GM12878 (cell line): ENCODE data around the gene ABRACL. TPM values are rescaled to one million over a fixed set of nuclear protein-coding genes. Genes with fewer than 3 reads are reported as not detected.

Experiments used
- ATAC-seq: fragments of 200-7000 bp; cut with Tn5 transposase; 3 replicates; pipeline ENCODE4 v1.9.1; 2020; ENCODE audit warnings: mild to moderate bottlenecking, moderate library complexity
- BruUV-seq: library from RNA; stranded (reverse); fragments of 400-500 nt; replicated peaks from 2 replicates; lab custom pipeline; 2021; lab: Mats Ljungman, UMichigan
- CTCF ChIA-PET: fragments of 300-600 bp; sonication (Branson Sonifier 250); formaldehyde crosslinking; extraction: SDS; loops from one replicate; lab custom pipeline; 2021; ENCODE audit warnings: inconsistent platforms; lab: Yijun Ruan, JAX
- POLR2A ChIA-PET: fragments of 350-600 bp; formaldehyde crosslinking; extraction: SDS; loops from one replicate; lab custom pipeline; 2021; ENCODE audit warnings: inconsistent platforms; lab: Charles Lee
- RAD21 ChIA-PET: fragments of 300-600 bp; sonication (Branson Sonifier 250); formaldehyde crosslinking; loops from one replicate; lab custom pipeline; 2023; ENCODE audit warnings: antibody characterized with exemption; ENCODE audit not compliant: unreplicated experiment; lab: Charles Lee
- SMC1A ChIA-PET: fragments of 300-600 bp; sonication (Branson Sonifier 250); formaldehyde crosslinking; loops from one replicate; lab custom pipeline; 2023; ENCODE audit not compliant: unreplicated experiment, uncharacterized antibody; lab: Charles Lee
- DNase-seq: peaks from one replicate; pipeline ENCODE4 v3.0.0-alpha.2; 2011; ENCODE audit warnings: low read depth, low spot score
- FAIRE-seq: peaks from 3 replicates; lab custom pipeline; 2011; peaks lifted over from hg19 to GRCh38; lab: Jason Lieb, UNC
- H2AFZ ChIP-seq: 2 replicates; pipeline ENCODE4 v1.6.0; 2011; ENCODE audit warnings: low read depth, low read length, control low read depth; ENCODE audit not compliant: control insufficient read depth
- H3K27ac ChIP-seq: 2 replicates; pipeline ENCODE4 v1.5.1; 2011; ENCODE audit warnings: control low read depth; ENCODE audit not compliant: control insufficient read depth, insufficient read depth
- H3K27me3 ChIP-seq, 2 experiments: replicated peaks in 1 of 2; 2 replicates each; pipeline versions ENCODE4 v1.6.0 to v1.6.1; 2011; ENCODE audit warnings: low read length in 1 of 2; ENCODE audit not compliant: control insufficient read depth in 2 of 2, insufficient read depth in 2 of 2
- H3K36me3 ChIP-seq, 2 experiments: 2 replicates each; pipeline ENCODE4 v1.5.1; 2011; ENCODE audit warnings: low read length in 1 of 2; ENCODE audit not compliant: control insufficient read depth in 2 of 2, insufficient read depth in 2 of 2
- H3K4me1 ChIP-seq: 2 replicates; pipeline ENCODE4 v1.6.1; 2011; ENCODE audit warnings: mild to moderate bottlenecking, low read length, moderate library complexity, mixed read lengths; ENCODE audit not compliant: control insufficient read depth, insufficient read depth
- H3K4me2 ChIP-seq: 2 replicates; pipeline ENCODE4 v1.6.0; 2011; ENCODE audit warnings: control low read depth; ENCODE audit not compliant: control insufficient read depth, insufficient read depth
- H3K4me3 ChIP-seq: fragments of 200-600 bp; sonication (generic); 2 replicates; pipeline ENCODE4 v1.5.1; 2016
- H3K79me2 ChIP-seq: 2 replicates; pipeline ENCODE4 v1.6.0; 2011; ENCODE audit warnings: low read length; ENCODE audit not compliant: control insufficient read depth, insufficient read depth
- H3K9ac ChIP-seq: 2 replicates; pipeline ENCODE4 v1.8.0; 2011; ENCODE audit warnings: low read length, control low read depth, mixed read lengths; ENCODE audit not compliant: control insufficient read depth, insufficient read depth
- H3K9me3 ChIP-seq: replicated peaks from 3 replicates; pipeline ENCODE4 v1.5.1; 2011; ENCODE audit warnings: mild to moderate bottlenecking, low read length; ENCODE audit not compliant: control insufficient read depth, insufficient read depth
- H4K20me1 ChIP-seq: 2 replicates; pipeline ENCODE4 v1.6.0; 2011; ENCODE audit not compliant: control insufficient read depth, insufficient read depth
- NBN ChIP-seq: fragments of 450-650 bp; IDR thresholded peaks from 2 replicates; pipeline ENCODE4 v1.6.1; 2016
- SMAD1 ChIP-seq: fragments of 450-650 bp; IDR thresholded peaks from 2 replicates; pipeline ENCODE4 v1.6.1; 2018; ENCODE audit warnings: mild to moderate bottlenecking, low read depth; ENCODE audit not compliant: partially characterized antibody
- SRF ChIP-seq, 2 experiments: IDR thresholded peaks; 2 replicates each; pipeline ENCODE4 v1.6.1; 2011; ENCODE audit warnings: low read depth in 2 of 2, low read length in 2 of 2, mild to moderate bottlenecking in 1 of 2, moderate library complexity in 1 of 2
- STAT1 ChIP-seq: fragments of 450-650 bp; conservative IDR thresholded peaks from 2 replicates; pipeline ENCODE4 v1.6.1; 2014; ENCODE audit warnings: antibody characterized with exemption, mild to moderate bottlenecking
- ZNF384 ChIP-seq: IDR thresholded peaks from 2 replicates; pipeline ENCODE4 v1.6.1; 2012; ENCODE audit warnings: low read depth, mild to moderate bottlenecking, low read length, improper control_type of control experiment, borderline replicate concordance
- WGBS: methylation state at CpG from one replicate; pipeline ENCODE4 v1.1.6; 2016; ENCODE audit warnings: low lambda C conversion rate; ENCODE audit not compliant: insufficient replicate concordance, insufficient coverage; ENCODE audit errors: missing lambda C conversion rate; 5-methylcytosine and 5-hydroxymethylcytosine counted together
- in situ Hi-C: fragments of 300-500 bp; cut with MboI; formaldehyde crosslinking; loops from 9 replicates; pipeline ENCODE4 v1.14.3; 2018; ENCODE audit warnings: mixed read lengths
- intact Hi-C: fragments of 100-400 bp; cut with micrococcal nuclease; formaldehyde crosslinking; loops from one replicate; pipeline ENCODE4 v1.14.2; 2022; ENCODE audit not compliant: unreplicated experiment
- polyA plus RNA-seq, 11 experiments: library from polyadenylated mRNA; depleted of rRNA in 4 of 11; unstranded in 6 of 11; stranded (reverse) in 5 of 11; fragments of >200 nt; fragmentation: Nextera tagmentation in 4 of 11; fragmentation: Illumina TruSeq in 1 of 11; extraction: Ambion mirVana in 4 of 11; extraction: Trizol in 1 of 11; gene quantifications; 1 replicate in 1 of 11; 2 replicates in 10 of 11; pipeline versions ENCODE4 v1.2.1 to v1.2.3, GENCODE V29; 2011 to 2016; ENCODE audit warnings: inconsistent platforms in 2 of 11, missing spikeins in 2 of 11, low read depth in 1 of 11
- total RNA-seq, 4 experiments: library from RNA; depleted of rRNA in 3 of 4; stranded (reverse); fragments of >200 nt in 3 of 4; fragmentation: Illumina TruSeq in 1 of 4; extraction: Trizol in 1 of 4; gene quantifications; 2 replicates each; pipeline versions ENCODE4 v1.2.1 to v1.2.3, GENCODE V29; 2013 to 2021
- TF ChIP-seq, protein P1 (sequence below): IDR thresholded peaks from 2 replicates; pipeline ENCODE4 v1.6.1; 2012; ENCODE audit warnings: low read depth, low read length, improper control_type of control experiment

ABRACL gene
- total and polyA plus RNA-seq, 10 of the 15 experiments (the other 5 are each of a cell fraction or from before 2014, with no cell fraction given), result 111 to 647 (median 192) TPM

DNA sequence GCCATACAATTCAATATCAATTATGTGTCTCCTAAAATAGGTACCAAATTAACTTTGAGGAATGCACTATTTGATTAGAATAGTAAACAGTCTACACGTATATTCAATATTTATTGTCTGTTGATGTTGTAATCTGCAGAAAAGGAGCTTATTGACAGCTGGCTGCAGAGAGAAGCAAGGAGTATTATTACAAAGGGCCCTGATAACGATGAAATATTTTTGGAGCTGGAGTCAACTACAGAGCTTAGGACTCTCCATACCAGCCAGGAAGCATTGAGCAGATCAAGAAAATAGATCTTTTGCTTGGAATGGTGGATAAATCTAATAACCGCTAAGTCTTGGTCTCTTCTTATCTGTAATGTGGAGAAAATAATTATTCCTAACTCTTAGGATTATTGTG, 25.5 kb downstream of the ABRACL start:
- SMC1A ChIA-PET, result interaction anchor here (1.0 kb wide), 1 partner anchor 10 kb away, joined by 5 read pairs; no protein-coding TSS in a partner anchor
- Histone ChIP-seq H3K27ac (no peak overlapping the region), H4K20me1 (no peaks in the 10 kb centered on the region), H3K27me3 (peaks cover 0 to 2% of the 10 kb centered on the region in 2 experiments; a peak in 2 of 4 replicates), H3K4me2 (no peak overlapping the region), H3K9ac (no peak overlapping the region), H3K9me3 (no peaks in the 10 kb centered on the region), H3K36me3 (no peaks in the 10 kb centered on the region), H3K4me3 (no peak overlapping the region), H3K4me1 (no peaks in the 10 kb centered on the region), H2AFZ (no peak overlapping the region), H3K79me2 (no peaks in the 10 kb centered on the region)
- CTCF ChIA-PET, result interaction anchor here (2.4 kb wide), 1 partner anchor 12 kb away, joined by 6 read pairs; no protein-coding TSS in a partner anchor
- no peak for TF ChIP-seq ZNF384
- TF ChIP-seq NBN, result no peak
- TF ChIP-seq STAT1, result no peak
- TF ChIP-seq, protein P1, sequence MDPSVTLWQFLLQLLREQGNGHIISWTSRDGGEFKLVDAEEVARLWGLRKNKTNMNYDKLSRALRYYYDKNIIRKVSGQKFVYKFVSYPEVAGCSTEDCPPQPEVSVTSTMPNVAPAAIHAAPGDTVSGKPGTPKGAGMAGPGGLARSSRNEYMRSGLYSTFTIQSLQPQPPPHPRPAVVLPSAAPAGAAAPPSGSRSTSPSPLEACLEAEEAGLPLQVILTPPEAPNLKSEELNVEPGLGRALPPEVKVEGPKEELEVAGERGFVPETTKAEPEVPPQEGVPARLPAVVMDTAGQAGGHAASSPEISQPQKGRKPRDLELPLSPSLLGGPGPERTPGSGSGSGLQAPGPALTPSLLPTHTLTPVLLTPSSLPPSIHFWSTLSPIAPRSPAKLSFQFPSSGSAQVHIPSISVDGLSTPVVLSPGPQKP, result no peak
- BruUV-seq, result no TSS peak
- ATAC-seq (no peak), FAIRE-seq (no peak), DNase-seq (no peak)
- in situ Hi-C loops (no loop called here), intact Hi-C loops (no loop called here)
- RAD21 ChIA-PET, result no interaction called here
- POLR2A ChIA-PET, result no interaction called here
- WGBS, result 70% methylated on average over 3 of the region's 3 CpGs

DNA sequence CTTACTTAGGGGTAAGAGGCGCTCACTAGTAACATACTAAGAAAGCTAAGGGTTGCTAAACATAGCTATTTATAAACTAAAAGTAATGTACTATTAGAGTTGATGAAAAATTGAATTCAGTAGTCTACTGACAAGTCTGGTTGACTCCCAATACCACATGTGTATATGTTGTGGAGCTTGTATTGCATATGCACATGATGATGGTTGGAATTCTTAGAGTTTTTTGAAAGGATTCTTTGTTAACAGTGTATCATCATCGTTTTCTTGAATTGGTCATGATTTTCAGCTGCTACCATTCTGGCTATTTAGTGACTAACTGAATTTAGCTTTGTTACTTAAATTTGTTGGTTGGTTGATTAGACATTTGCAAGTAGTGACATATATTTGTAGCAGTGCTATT, 27.2 kb downstream of the ABRACL start:
- no peak overlapping the region for H3K27ac ChIP-seq
- ChIA-PET RAD21 (interaction anchor here (0.6 kb wide), 1 partner anchor 288 kb away, joined by 3 read pairs; no protein-coding TSS in a partner anchor), SMC1A (interaction anchor here (1.0 to 1.5 kb wide), 2 partner anchors 24 to 238 kb away, joined by 3 read pairs; no protein-coding TSS in a partner anchor), CTCF (interaction anchor here (1.1 to 2.4 kb wide), 2 partner anchors 10 to 240 kb away, joined by 4 to 6 read pairs; no protein-coding TSS in a partner anchor), POLR2A (interaction anchor here (0.6 kb wide), 1 partner anchor 209 kb away, joined by 4 read pairs; no protein-coding TSS in a partner anchor)
- WGBS, result 77% methylated on average over 2 of the region's 2 CpGs
- no peaks in the 10 kb centered on the region for H3K79me2 ChIP-seq
- H2AFZ ChIP-seq, result no peak overlapping the region
- BruUV-seq, result no TSS peak
- peaks cover 0 to 2% of the 10 kb centered on the region in 2 experiments; a peak in 2 of 4 replicates for H3K27me3 ChIP-seq
- no peak overlapping the region for H3K9ac ChIP-seq
- in situ Hi-C loops (no loop called here), intact Hi-C loops (no loop called here)
- H3K4me1 ChIP-seq, result no peaks in the 10 kb centered on the region
- DNase-seq (no peak), ATAC-seq (no peak), FAIRE-seq (no peak)
- H4K20me1 ChIP-seq, result no peaks in the 10 kb centered on the region
- H3K4me3 ChIP-seq, result no peak overlapping the region
- TF ChIP-seq SMAD1 (no peak), SRF (IDR thresholded peaks at IDR 0.05; ENCODE audit: low read depth in 2 of 2, low read length in 2 of 2) (no peak)
- no peaks in the 10 kb centered on the region for H3K36me3 ChIP-seq
- H3K4me2 ChIP-seq, result no peak overlapping the region
- no peaks in the 10 kb centered on the region for H3K9me3 ChIP-seq
